CD4-positive, alpha-beta memory T cell (primary cell): ENCODE measurements around the gene BCL10. TPM values are rescaled to one million over a fixed set of nuclear protein-coding genes. Genes with fewer than 3 reads are reported as not detected.

Source experiments
- CTCF ChIA-PET: fragments of 350-600 bp; sonication (Branson Sonifier 250); formaldehyde crosslinking; loops from one replicate; lab custom pipeline; 2021; ENCODE audit warnings: inconsistent platforms; ENCODE audit not compliant: partially characterized antibody; lab: Charles Lee
- POLR2A ChIA-PET: fragments of 350-600 bp; sonication (Branson Sonifier 250); formaldehyde crosslinking; loops from one replicate; lab custom pipeline; 2021; ENCODE audit not compliant: partially characterized antibody; lab: Charles Lee
- DNase-seq, 5 donors: peaks; one replicate each; pipeline versions ENCODE4 v3.0.0 to v3.0.0-alpha.2; 2020 to 2022; ENCODE audit warnings: mixed read lengths in 1 of 5
- H3K27ac ChIP-seq: one replicate; pipeline ENCODE4 v1.7.0; 2013; ENCODE audit warnings: low read depth, low read length
- H3K27me3 ChIP-seq: 2 replicates; pipeline ENCODE4 v1.7.0; 2013; ENCODE audit warnings: mild to moderate bottlenecking, low read length, moderate library complexity; ENCODE audit not compliant: insufficient read depth
- H3K36me3 ChIP-seq: 2 replicates; pipeline ENCODE4 v1.7.0; 2013; ENCODE audit warnings: mild to moderate bottlenecking, low read length, moderate library complexity; ENCODE audit not compliant: insufficient read depth
- H3K4me1 ChIP-seq: 2 replicates; pipeline ENCODE4 v1.7.0; 2013; ENCODE audit warnings: mild to moderate bottlenecking, low read length, moderate library complexity; ENCODE audit not compliant: insufficient read depth
- H3K4me3 ChIP-seq, 2 donors: one replicate each; pipeline ENCODE4 v1.7.0; 2013; ENCODE audit warnings: low read length in 2 of 2, mild to moderate bottlenecking in 1 of 2
- H3K9me3 ChIP-seq, 2 donors: one replicate each; pipeline ENCODE4 v1.7.0; 2013; ENCODE audit warnings: low read length in 2 of 2, control low read depth in 1 of 2; ENCODE audit not compliant: control insufficient read depth in 1 of 2
- H3K27ac Mint-ChIP-seq, 7 donors: one replicate each; pipeline ENCODE4 v1.8.0; 2020 to 2021; ENCODE audit warnings: mixed read lengths in 7 of 7, mild to moderate bottlenecking in 6 of 7, inconsistent platforms in 3 of 7, moderate library complexity in 3 of 7
- H3K27me3 Mint-ChIP-seq, 2 donors: one replicate each; pipeline ENCODE4 v1.8.0; 2020 to 2021; ENCODE audit warnings: mixed read lengths in 2 of 2
- H3K36me3 Mint-ChIP-seq, 2 donors: one replicate each; pipeline ENCODE4 v1.8.0; 2020 to 2021; ENCODE audit warnings: mixed read lengths in 2 of 2, inconsistent platforms in 1 of 2, mild to moderate bottlenecking in 1 of 2
- H3K4me1 Mint-ChIP-seq, 4 donors: one replicate each; pipeline ENCODE4 v1.8.0; 2020 to 2021; ENCODE audit warnings: mixed read lengths in 4 of 4, mild to moderate bottlenecking in 1 of 4
- H3K4me3 Mint-ChIP-seq, 8 donors: one replicate each; pipeline ENCODE4 v1.8.0; 2020 to 2021; ENCODE audit warnings: mixed read lengths in 8 of 8, mild to moderate bottlenecking in 7 of 8, moderate library complexity in 6 of 8, inconsistent platforms in 3 of 8
- H3K9me3 Mint-ChIP-seq, 8 donors: one replicate each; pipeline ENCODE4 v1.8.0; 2020 to 2021; ENCODE audit warnings: mixed read lengths in 8 of 8, mild to moderate bottlenecking in 5 of 8, inconsistent platforms in 3 of 8, moderate library complexity in 1 of 8
- intact Hi-C: fragments of 100-400 bp; cut with micrococcal nuclease; formaldehyde crosslinking; loops from one replicate; pipeline ENCODE4 v1.15.1; 2023
- polyA plus RNA-seq, 2 donors: library from polyadenylated mRNA; unstranded; fragments of 300-500 nt; fragmentation: Illumina TruSeq; gene quantifications; one replicate each; pipeline ENCODE4 v1.2.3, GENCODE V29; 2021
- total RNA-seq, 2 experiments: library from RNA; stranded (reverse); gene quantifications; one replicate each; pipeline ENCODE4 v1.2.3, GENCODE V29; 2021

Gene BCL10
- total and polyA plus RNA-seq, 4 experiments from 2014 or later: 21.2 to 37.0 (median 30.8) TPM

- POLR2A ChIA-PET: no interaction called here
- Histone ChIP-seq H3K27me3 (no peaks in the 10 kb centered on the region), H3K4me1 (peaks cover 8% of the 10 kb centered on the region), H3K4me3 (no peak overlapping the region), H3K9me3 (no peaks in the 10 kb centered on the region), H3K27ac (no peak overlapping the region), H3K36me3 (no peaks in the 10 kb centered on the region)
- Mint-ChIP-seq H3K36me3 (peaks cover 0 to 4% of the 10 kb centered on the region in 2 donors), H3K4me3 (no peak overlapping the region), H3K27me3 (no peaks in the 10 kb centered on the region), H3K27ac (no peak overlapping the region), H3K9me3 (no peaks in the 10 kb centered on the region), H3K4me1 (peaks cover 6 to 12% (median 10%) of the 10 kb centered on the region in 4 donors)
- no peak for DNase-seq
- CTCF ChIA-PET: interaction anchor here (1.4 to 2.2 kb wide), 3 partner anchors 12 to 134 kb away, joined by 4 to 9 read pairs (median 6); partner anchors contain the start of gene C1orf52
- intact Hi-C loops: no loop called here
These were observed 33.1 kb downstream of the BCL10 start for GRCh38 chr1:85243372-85243771.

- H3K9me3 ChIP-seq: no peaks in the 10 kb centered on the region
These were observed 35.8 kb downstream of the BCL10 start for GRCh38 chr1:85240643-85241042.

GRCh38 chr1:85240174-85240601 lies 36.2 kb downstream of the BCL10 start:
- DNase-seq: peak in 3 of 5 donors; percentile 11 to 17 (median 12)
- Mint-ChIP-seq H3K27me3 (peaks cover 2 to 4% of the 10 kb centered on the region in 2 donors), H3K4me1 (peaks cover 6 to 12% (median 10%) of the 10 kb centered on the region in 4 donors), H3K4me3 (peak overlapping the region in 1 of 8 donors; percentile 9), H3K36me3 (no peaks in the 10 kb centered on the region), H3K9me3 (no peaks in the 10 kb centered on the region), H3K27ac (peak overlapping the region in 3 of 7 donors; percentile 37 to 78 (median 50))
- Histone ChIP-seq H3K36me3 (no peaks in the 10 kb centered on the region), H3K9me3 (no peaks in the 10 kb centered on the region), H3K4me1 (peaks cover 8% of the 10 kb centered on the region), H3K27me3 (no peaks in the 10 kb centered on the region), H3K27ac (no peak overlapping the region), H3K4me3 (no peak overlapping the region)
- ChIA-PET POLR2A (interaction anchor here (0.6 to 1.1 kb wide), 3 partner anchors 15 to 296 kb away, joined by 3 to 5 read pairs (median 3); no protein-coding TSS in a partner anchor), CTCF (interaction anchor here (0.9 to 2.2 kb wide), 12 partner anchors 9 to 296 kb away, joined by 3 to 17 read pairs (median 4); partner anchors contain the start of genes C1orf52 and SYDE2)
- intact Hi-C loops: loop anchor here (1.0 kb wide), 2 partner anchors 39 to 131 kb away; partner anchors contain the start of gene SYDE2

More at GRCh38 chr1:85240643-85241042, 35.8 kb downstream of the BCL10 start:
- Mint-ChIP-seq H3K27me3 (peaks cover 2 to 3% of the 10 kb centered on the region in 2 donors), H3K4me3 (peak overlapping the region in 1 of 8 donors; percentile 9), H3K27ac (peak overlapping the region in 4 of 7 donors; percentile 37 to 78 (median 62)), H3K36me3 (no peaks in the 10 kb centered on the region), H3K9me3 (no peaks in the 10 kb centered on the region), H3K4me1 (peaks cover 6 to 12% (median 10%) of the 10 kb centered on the region in 4 donors)
- H3K27me3 ChIP-seq: no peaks in the 10 kb centered on the region
- intact Hi-C loops: loop anchor here (1.0 kb wide), 2 partner anchors 39 to 131 kb away; partner anchors contain the start of gene SYDE2
- no peak overlapping the region for H3K27ac ChIP-seq
- no peaks in the 10 kb centered on the region for H3K36me3 ChIP-seq
- no peak overlapping the region for H3K4me3 ChIP-seq
- CTCF ChIA-PET: interaction anchor here (0.9 to 2.2 kb wide), 11 partner anchors 8 to 296 kb away, joined by 3 to 17 read pairs (median 4); partner anchors contain the start of genes C1orf52 and SYDE2
- H3K4me1 ChIP-seq: peaks cover 8% of the 10 kb centered on the region
- DNase-seq: no peak
- POLR2A ChIA-PET: interaction anchor here (1.0 to 1.1 kb wide), 2 partner anchors 14 to 296 kb away, joined by 3 to 5 read pairs; no protein-coding TSS in a partner anchor

GRCh38 chr1:85237613-85238012 lies 38.8 kb downstream of the BCL10 start:
- Mint-ChIP-seq H3K9me3 (no peaks in the 10 kb centered on the region), H3K27me3 (peaks cover 2 to 8% of the 10 kb centered on the region in 2 donors), H3K4me3 (no peak overlapping the region), H3K27ac (no peak overlapping the region), H3K4me1 (peaks cover 6 to 12% (median 10%) of the 10 kb centered on the region in 4 donors), H3K36me3 (no peaks in the 10 kb centered on the region)
- Histone ChIP-seq H3K36me3 (no peaks in the 10 kb centered on the region), H3K4me3 (no peak overlapping the region), H3K27ac (no peak overlapping the region), H3K9me3 (no peaks in the 10 kb centered on the region), H3K4me1 (peaks cover 8% of the 10 kb centered on the region), H3K27me3 (no peaks in the 10 kb centered on the region)
- intact Hi-C loops: no loop called here
- ChIA-PET POLR2A (no interaction called here), CTCF (no interaction called here)
- DNase-seq: no peak

GRCh38 chr1:85230305-85230977 lies 46.0 kb downstream of the BCL10 start:
- H3K4me3 Mint-ChIP-seq: no peak overlapping the region
- POLR2A ChIA-PET: interaction anchor here (1.0 to 1.2 kb wide), 2 partner anchors 29 to 46 kb away, joined by 3 read pairs; partner anchors contain the start of gene BCL10
- H3K9me3 ChIP-seq: no peaks in the 10 kb centered on the region
- H3K27ac ChIP-seq: no peak overlapping the region
- no peaks in the 10 kb centered on the region for H3K27me3 ChIP-seq
- intact Hi-C loops: no loop called here
- no peaks in the 10 kb centered on the region for H3K36me3 ChIP-seq
- peak in 1 of 5 donors; percentile 8 for DNase-seq
- H3K27me3 Mint-ChIP-seq: peaks cover 0 to 5% of the 10 kb centered on the region in 2 donors
- no peak overlapping the region for H3K4me3 ChIP-seq
- no peaks in the 10 kb centered on the region for H3K4me1 Mint-ChIP-seq
- H3K9me3 Mint-ChIP-seq: no peaks in the 10 kb centered on the region
- CTCF ChIA-PET: interaction anchor here (1.1 to 3.5 kb wide), 5 partner anchors 10 to 286 kb away, joined by 3 to 12 read pairs (median 7); partner anchors contain the start of gene C1orf52
- H3K27ac Mint-ChIP-seq: peak overlapping the region in 1 of 7 donors; percentile 19
- H3K4me1 ChIP-seq: no peaks in the 10 kb centered on the region
- no peaks in the 10 kb centered on the region for H3K36me3 Mint-ChIP-seq

GRCh38 chr1:85229574-85230097 lies 46.8 kb downstream of the BCL10 start:
- Mint-ChIP-seq H3K4me3 (no peak overlapping the region), H3K27ac (peak overlapping the region in 1 of 7 donors; percentile 49), H3K36me3 (no peaks in the 10 kb centered on the region), H3K4me1 (no peaks in the 10 kb centered on the region), H3K9me3 (no peaks in the 10 kb centered on the region), H3K27me3 (no peaks in the 10 kb centered on the region)
- ChIA-PET CTCF (interaction anchor here (1.1 to 3.5 kb wide), 5 partner anchors 10 to 285 kb away, joined by 3 to 12 read pairs (median 7); partner anchors contain the start of gene C1orf52), POLR2A (no interaction called here)
- no peak overlapping the region for H3K27ac ChIP-seq
- H3K36me3 ChIP-seq: no peaks in the 10 kb centered on the region
- H3K4me1 ChIP-seq: no peaks in the 10 kb centered on the region
- no peak for DNase-seq
- no peak overlapping the region for H3K4me3 ChIP-seq
- no peaks in the 10 kb centered on the region for H3K9me3 ChIP-seq
- no peaks in the 10 kb centered on the region for H3K27me3 ChIP-seq
- intact Hi-C loops: no loop called here
